GM19324 (cell line): ENCODE results near the gene OR10H2.
"Not testable (repeated sequence)": the region's sequence is repeated elsewhere in the genome, so short reads cannot be mapped to it uniquely, and the experiment has no call there.

Experiments used
- ATAC-seq: cut with Tn5 transposase; IDR thresholded peaks from one replicate; pipeline ENCODE4 v1.9.1; 2021; ENCODE audit warnings: mild to moderate bottlenecking, moderate library complexity; ENCODE audit not compliant: unreplicated experiment, low FRiP score

The OR10H2 gene, protein sequence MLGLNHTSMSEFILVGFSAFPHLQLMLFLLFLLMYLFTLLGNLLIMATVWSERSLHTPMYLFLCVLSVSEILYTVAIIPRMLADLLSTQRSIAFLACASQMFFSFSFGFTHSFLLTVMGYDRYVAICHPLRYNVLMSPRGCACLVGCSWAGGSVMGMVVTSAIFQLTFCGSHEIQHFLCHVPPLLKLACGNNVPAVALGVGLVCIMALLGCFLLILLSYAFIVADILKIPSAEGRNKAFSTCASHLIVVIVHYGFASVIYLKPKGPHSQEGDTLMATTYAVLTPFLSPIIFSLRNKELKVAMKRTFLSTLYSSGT

DNA sequence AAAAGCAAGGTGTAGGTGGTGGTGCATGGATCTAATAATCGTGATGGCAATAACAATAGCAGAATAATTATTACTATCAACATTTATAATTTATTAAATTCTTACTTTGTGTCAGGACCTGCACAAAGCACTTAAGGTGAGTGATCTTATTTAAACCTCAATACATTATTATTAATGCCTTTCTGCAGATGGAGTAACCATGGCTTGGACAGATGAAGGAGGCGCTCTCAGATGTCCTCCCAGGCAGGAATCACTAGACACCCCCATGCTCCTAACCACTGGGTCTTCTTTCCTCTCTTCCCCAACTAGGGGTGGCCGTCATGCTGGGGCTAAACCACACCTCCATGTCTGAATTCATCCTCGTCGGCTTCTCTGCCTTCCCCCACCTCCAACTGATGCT is at the start of gene OR10H2:
Gene OR10H2 (plus strand): TSS at position 301 of the 400 bp plus-strand sequence. CDS start 20 bp downstream, at position 321.
- no peak for ATAC-seq

GRCh38 chr19:15679089-15679488 is 48.7 kb upstream of the OR10H2 start:
- no peak for ATAC-seq

DNA sequence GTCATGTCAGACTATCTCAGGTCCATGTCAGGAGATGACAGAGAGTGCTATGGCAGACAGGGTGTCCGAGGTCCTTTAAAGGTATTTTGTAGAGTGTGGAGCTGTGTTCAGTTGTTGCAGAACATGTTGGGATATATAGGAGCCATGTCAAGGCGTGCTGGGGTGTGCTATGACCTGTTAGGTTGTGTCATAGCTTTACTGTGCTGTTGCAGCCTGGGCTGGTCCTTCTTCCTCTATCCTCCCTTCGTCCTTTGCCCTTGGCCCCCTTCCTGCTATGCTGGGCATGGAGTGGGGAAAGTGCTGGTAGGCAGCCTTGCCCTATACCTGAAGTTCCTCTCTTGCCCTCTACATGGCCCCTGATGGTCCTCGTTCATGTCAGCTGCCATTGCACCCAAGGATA is 48.0 kb upstream of the OR10H2 start:
- not testable (repeated sequence) for ATAC-seq

- ATAC-seq: no peak
Measured at GRCh38 chr19:15680478-15681322, 47.1 kb upstream of the OR10H2 start.

- no peak for ATAC-seq
Measured at GRCh38 chr19:15683411-15683810, 44.4 kb upstream of the OR10H2 start.

GRCh38 chr19:15684828-15685227 is 43.0 kb upstream of the OR10H2 start:
- ATAC-seq: no peak

GRCh38 chr19:15696654-15697194 is 31.1 kb upstream of the OR10H2 start:
- no peak for ATAC-seq

GRCh38 chr19:15701757-15702533 is 25.9 kb upstream of the OR10H2 start:
- ATAC-seq: no peak

DNA sequence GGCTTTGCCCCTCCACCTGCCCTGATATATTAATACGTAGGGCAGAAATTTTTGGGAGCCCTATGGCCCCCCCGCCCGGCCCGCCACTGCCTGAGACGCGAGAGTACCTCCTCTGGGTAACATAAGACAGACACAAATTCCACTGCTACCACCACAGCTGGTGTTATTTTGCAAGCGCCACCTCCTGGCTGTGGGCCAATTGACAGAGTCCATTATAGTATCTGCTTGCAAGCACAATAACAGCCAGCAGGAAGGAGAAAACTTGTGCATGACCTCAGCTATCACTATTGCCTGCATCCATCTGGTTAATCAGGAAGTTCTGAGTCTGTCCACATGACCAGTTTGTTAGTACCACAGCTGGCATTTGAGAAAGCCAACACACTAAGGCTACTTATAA is 25.3 kb upstream of the OR10H2 start:
- ATAC-seq: no peak

GRCh38 chr19:15714638-15715037 is 13.2 kb upstream of the OR10H2 start:
- no peak for ATAC-seq

DNA sequence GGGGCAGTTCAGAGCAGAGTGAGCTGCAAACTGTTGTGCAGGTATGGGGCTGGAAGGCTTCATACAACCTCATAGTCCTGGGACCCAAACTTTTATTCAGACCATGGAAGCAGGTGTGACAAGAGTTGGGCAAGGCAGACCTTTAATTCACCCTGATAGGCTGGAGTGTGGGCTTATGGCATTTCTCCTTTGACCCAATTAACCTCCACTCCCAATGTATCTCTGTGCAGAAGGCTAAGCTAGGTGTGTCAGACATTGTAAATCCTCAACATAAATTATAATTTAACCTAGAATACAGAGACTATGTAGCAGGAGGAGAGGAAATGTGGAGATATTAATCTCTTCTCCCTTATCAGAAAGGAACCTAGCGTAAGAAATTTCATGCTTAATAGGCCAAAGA is 12.2 kb upstream of the OR10H2 start:
- ATAC-seq: no peak

GRCh38 chr19:15717809-15718208 is 10.0 kb upstream of the OR10H2 start:
- ATAC-seq: no peak

DNA sequence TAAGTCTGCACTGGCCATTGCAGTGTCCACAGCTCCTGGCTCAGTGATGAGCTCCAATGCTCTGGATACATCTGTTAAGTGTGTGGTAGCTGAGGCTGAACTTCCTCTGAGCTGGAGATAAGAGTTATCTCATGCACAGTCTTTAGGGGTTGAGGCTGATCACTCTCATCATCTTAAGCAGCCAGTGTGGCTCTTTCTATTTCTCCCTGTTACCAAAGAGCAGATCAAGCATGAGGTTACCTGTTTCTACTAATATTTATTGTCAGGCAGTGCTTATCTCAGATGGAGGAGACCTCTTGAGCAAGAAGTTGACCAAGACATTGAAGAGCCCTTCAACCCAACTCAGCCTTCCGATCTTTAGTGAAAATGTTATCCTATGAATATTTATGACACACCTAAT is 6.6 kb upstream of the OR10H2 start:
- no peak for ATAC-seq

GRCh38 chr19:15722956-15723355 is 4.9 kb upstream of the OR10H2 start:
- no peak for ATAC-seq

DNA sequence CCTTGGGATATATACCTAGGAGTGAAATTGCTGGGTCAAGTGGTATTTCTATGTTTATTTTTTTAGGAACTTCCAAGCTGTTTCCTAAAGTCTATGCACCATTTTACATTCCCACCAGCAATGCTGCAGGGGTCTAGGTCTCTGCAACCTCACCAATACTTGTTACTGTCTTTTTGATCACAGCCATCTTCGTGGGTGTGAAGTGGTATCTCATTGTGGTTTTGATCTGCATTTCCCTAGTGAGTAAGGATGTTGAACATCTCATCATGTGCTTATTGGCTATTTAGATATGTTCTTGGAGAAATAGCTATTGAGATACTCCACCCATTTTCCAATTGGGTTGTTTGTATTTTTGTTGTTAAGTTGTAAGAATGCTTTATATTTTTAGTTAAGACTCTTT is 2.7 kb downstream of the OR10H2 start:
- ATAC-seq: no peak

GRCh38 chr19:15732388-15732787 is 4.6 kb downstream of the OR10H2 start:
- no peak for ATAC-seq

DNA sequence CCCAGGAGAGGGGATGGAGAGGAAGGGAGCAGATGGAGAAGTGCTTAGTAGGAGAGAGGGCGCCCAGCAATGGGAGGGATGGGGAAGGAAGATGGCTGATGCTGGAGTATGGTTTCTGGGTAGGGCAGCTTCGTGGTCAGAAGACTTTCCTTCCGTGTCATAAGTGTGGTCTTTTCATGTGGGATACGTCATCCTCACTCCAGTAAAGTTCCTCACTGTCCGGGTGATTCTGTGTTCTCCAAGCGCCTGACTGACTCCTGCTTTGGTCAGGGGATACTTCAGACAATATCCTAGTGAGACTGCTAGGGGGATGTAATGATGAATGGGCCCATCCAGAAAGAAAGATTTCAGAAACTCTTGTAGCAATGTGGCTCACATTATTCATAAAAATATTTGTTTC is 6.1 kb downstream of the OR10H2 start:
- no peak for ATAC-seq

DNA sequence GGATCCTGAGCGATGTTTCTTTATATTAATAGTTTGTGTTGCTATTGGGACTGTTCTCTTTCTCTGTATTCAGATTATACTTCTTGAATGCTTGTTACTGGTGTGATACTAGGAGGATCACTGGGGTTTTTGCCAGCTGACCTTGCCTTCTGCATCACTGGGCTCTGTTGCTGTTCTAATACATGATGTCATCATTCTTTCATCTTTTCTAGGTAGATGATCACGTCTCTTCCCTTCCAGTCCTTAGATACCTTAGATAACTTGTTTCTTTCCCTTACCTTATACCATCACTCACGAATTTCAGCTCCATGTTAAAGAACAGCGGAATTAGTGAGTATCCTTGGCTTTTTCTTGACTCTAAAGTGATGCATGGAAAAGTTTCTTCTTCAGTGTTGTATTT is 9.9 kb downstream of the OR10H2 start, which contains the start of gene OR10H3:
Gene OR10H3 (plus strand): TSS at position 264 of the 400 bp plus-strand sequence. CDS start 3,408 bp downstream, outside the sequence.
- no peak for ATAC-seq

GRCh38 chr19:15740785-15741184 is 13.0 kb downstream of the OR10H2 start:
- no peak for ATAC-seq

DNA sequence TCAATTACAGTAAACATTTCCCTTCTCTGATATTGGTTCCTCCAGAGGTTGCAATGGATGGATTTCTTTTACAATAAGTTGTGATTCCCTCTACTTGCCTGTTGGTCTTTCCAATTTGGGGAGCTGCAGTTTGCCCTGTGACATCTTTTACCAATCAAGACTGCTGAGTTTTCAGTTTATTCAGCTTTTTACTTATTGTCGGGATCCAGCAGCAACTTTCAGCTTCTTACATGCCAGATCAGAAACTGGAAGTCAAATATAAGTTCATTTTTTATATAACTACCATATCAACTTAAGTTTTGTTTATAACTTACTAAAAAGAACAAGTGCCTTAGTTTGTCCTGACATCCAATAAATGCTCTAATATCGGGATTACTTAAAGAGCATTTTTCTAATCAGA is 20.4 kb downstream of the OR10H2 start:
- no peak for ATAC-seq

GRCh38 chr19:15758379-15758778 is 30.6 kb downstream of the OR10H2 start:
- ATAC-seq: no peak
